ENCODE measurements around the gene TMEM59.

DNA sequence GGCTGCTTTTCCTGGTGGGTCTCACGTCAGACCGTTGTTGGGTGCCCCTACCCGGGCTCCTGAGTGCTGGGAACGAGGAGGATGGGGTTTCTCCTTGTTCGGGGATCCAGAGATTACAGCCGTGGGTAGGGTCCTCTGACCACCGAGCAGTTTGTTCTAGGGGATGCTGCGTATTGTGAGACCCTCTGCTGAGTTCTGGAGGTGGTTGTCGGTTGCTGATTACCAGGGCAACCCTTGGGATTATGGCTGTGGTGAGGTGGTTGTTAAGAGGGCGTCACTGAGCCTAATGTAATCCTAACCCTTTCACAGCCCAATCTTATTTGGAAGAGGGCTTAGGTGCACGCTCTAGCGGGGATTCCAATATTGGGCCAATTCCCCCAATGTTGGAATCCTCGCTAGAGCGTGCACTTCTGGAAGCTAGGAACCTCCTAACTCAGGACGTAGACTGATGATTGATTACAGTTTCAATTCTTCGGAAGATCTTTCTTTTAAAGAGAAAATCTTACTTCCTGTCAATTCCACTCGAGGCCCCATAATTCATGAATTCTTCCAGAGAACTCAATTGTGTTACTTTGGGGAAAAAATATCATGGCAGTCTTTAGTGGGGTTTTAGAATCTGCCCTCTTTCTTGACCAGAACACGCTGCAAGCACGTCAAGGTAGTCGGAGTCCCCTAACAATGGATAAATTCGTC lies 887 bp upstream of the TMEM59 start:
- TF ChIP-seq CTCF (IDR thresholded peaks at IDR 0.05) (no peak), POLR2A (IDR thresholded peaks at IDR 0.05) (no peak)

Data from Peyer's patch (tissue), 4 donors.